IgD-negative memory B cell (primary cell): ENCODE data around the gene KRTAP5-6. TPM values are rescaled to one million over a fixed set of nuclear protein-coding genes. Genes with fewer than 3 reads are reported as not detected.
"Not testable (repeated sequence)": the region's sequence is repeated elsewhere in the genome, so short reads cannot be mapped to it uniquely, and the experiment has no call there.

ENCODE experiments used
- H3K27ac Mint-ChIP-seq, 3 donors: one replicate each; pipeline ENCODE4 v1.8.0; 2020 to 2022; ENCODE audit warnings: mild to moderate bottlenecking in 3 of 3, mixed read lengths in 3 of 3, moderate library complexity in 1 of 3
- H3K27me3 Mint-ChIP-seq: one replicate; pipeline ENCODE4 v1.8.0; 2021; ENCODE audit warnings: mixed read lengths
- H3K36me3 Mint-ChIP-seq: one replicate; pipeline ENCODE4 v1.8.0; 2020; ENCODE audit warnings: mild to moderate bottlenecking, mixed read lengths
- H3K4me1 Mint-ChIP-seq, 3 donors: one replicate each; pipeline ENCODE4 v1.8.0; 2020 to 2022; ENCODE audit warnings: mixed read lengths in 3 of 3, mild to moderate bottlenecking in 1 of 3
- H3K4me3 Mint-ChIP-seq, 4 donors: one replicate each; pipeline ENCODE4 v1.8.0; 2020 to 2022; ENCODE audit warnings: mild to moderate bottlenecking in 4 of 4, mixed read lengths in 4 of 4, moderate library complexity in 3 of 4
- H3K9me3 Mint-ChIP-seq, 3 donors: one replicate each; pipeline ENCODE4 v1.8.0; 2020 to 2021; ENCODE audit warnings: mixed read lengths in 3 of 3, mild to moderate bottlenecking in 1 of 3
- polyA plus RNA-seq: library from polyadenylated mRNA; unstranded; fragments of 300-500 nt; fragmentation: Illumina TruSeq; gene quantifications from one replicate; pipeline ENCODE4 v1.2.3, GENCODE V29; 2021

KRTAP5-6 gene
- polyA plus RNA-seq, 1 donor from 2014 or later, result not detected

GRCh38 chr11:1688336-1688947 lies 8.6 kb upstream of the KRTAP5-6 start:
- not testable (repeated sequence) for H3K27ac Mint-ChIP-seq, H3K4me1 Mint-ChIP-seq, H3K36me3 Mint-ChIP-seq, H3K9me3 Mint-ChIP-seq, H3K4me3 Mint-ChIP-seq
- peaks cover 15% of the 10 kb centered on the region for H3K27me3 Mint-ChIP-seq

DNA sequence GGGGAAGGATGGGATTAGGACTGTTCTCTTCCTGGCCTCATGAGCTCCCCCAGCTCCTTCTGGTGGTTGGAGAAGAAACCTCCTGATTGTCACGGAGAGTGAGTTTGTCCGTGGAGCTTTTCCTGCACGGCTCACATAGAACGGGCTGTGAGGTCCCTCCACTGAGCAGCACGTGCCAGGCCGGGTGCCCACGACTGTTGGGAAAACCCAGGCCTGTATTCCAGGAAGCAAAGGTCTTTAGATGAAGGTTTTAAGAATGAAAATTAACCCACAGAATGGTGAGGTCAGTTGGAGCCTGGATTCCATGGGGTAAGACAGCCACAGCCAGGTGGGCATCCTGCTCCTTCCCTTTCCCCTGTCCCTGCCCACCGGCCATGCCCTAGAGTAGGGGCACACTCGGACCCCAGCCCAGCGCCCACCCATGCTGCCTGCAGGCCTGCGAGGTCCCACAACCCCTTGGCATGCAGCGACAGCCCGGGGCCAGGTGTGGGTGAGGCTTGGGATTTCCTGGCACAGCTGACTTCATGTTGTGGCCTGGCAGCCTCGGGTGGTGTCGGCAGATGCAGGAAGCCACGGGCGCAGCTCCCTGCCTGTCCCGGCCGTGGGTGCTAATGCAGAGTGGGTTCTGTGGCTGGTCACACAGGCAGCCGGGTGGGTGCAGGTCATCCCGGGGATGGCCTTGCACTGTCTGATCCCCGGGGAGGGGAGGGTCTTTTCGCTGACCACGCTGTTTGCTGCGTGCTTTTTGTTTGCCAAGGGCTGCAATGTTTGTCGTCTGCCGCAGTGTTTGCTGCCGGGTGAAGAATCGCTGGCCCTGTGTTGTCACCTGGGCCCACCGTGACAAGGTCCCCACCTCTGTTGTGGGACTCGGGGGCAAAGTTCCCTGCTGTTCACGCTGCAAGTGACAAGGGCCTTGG lies 7.5 kb upstream of the KRTAP5-6 start:
- not testable (repeated sequence) for H3K36me3 Mint-ChIP-seq, H3K27ac Mint-ChIP-seq

GRCh38 chr11:1690167-1691025 lies 6.6 kb upstream of the KRTAP5-6 start:
- Mint-ChIP-seq H3K4me3 (no peak overlapping the region), H3K4me1 (peaks cover 0 to 4% (median 2%) of the 10 kb centered on the region in 3 donors), H3K27ac (no peak overlapping the region), H3K9me3 (no peaks in the 10 kb centered on the region), H3K27me3 (peaks cover 15% of the 10 kb centered on the region), H3K36me3 (no peaks in the 10 kb centered on the region)

More for the DNA sequence above, 7.5 kb upstream of the KRTAP5-6 start:
- not testable (repeated sequence) for H3K9me3 Mint-ChIP-seq, H3K4me3 Mint-ChIP-seq, H3K4me1 Mint-ChIP-seq
- peaks cover 15% of the 10 kb centered on the region for H3K27me3 Mint-ChIP-seq

DNA sequence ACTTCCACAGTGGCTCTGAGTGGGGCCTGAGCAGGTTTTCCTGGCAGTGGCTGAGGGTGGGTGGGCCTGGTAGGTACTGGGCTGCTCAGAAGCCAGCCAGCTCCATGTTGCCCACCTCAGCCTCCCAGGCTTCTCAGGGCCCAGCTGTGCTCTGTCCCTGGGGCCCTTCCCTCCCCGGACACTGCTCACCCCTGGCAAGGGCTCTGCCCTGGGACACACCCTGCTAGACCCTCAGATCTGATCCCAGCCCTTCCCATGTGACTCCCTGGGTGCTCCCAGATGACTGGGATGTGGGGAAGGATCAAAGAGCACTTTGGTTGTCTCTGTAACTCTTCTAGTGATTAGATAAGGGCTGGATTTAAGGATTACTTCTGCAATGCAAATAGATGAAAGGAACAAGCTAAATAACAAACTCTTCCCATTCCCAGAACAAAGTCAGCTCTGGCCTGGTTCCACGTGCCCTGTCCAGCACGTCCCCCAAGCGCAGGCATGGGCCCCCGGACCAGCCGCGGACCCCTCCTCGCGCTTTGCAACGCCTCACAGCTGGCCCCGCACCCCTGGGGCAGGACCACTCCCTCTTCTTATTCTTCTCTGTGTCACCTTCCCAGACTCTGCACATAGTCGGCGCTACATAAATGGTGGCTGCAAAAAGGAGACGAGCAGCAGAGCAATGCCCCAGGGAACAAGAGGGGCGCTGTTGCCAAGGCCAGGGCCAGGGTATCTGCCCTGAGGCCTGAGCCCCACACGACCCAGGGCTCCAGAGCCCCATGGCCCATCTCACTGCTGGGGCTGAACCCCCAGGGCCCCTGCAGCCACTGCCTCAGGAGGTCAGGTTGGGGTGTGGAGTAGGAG lies 5.7 kb upstream of the KRTAP5-6 start:
- no peaks in the 10 kb centered on the region for H3K9me3 Mint-ChIP-seq
- H3K4me3 Mint-ChIP-seq, result no peak overlapping the region
- H3K27ac Mint-ChIP-seq, result no peak overlapping the region
- peaks cover 18% of the 10 kb centered on the region for H3K27me3 Mint-ChIP-seq
- peaks cover 0 to 4% (median 2%) of the 10 kb centered on the region in 3 donors for H3K4me1 Mint-ChIP-seq
- H3K36me3 Mint-ChIP-seq, result no peaks in the 10 kb centered on the region

- no peaks in the 10 kb centered on the region for H3K36me3 Mint-ChIP-seq
- no peak overlapping the region for H3K4me3 Mint-ChIP-seq
- no peak overlapping the region for H3K27ac Mint-ChIP-seq
- peaks cover 18% of the 10 kb centered on the region for H3K27me3 Mint-ChIP-seq
- no peaks in the 10 kb centered on the region for H3K9me3 Mint-ChIP-seq
- peaks cover 0 to 4% (median 2%) of the 10 kb centered on the region in 3 donors for H3K4me1 Mint-ChIP-seq
Measured at GRCh38 chr11:1691878-1692707, 4.9 kb upstream of the KRTAP5-6 start.

- H3K27me3 Mint-ChIP-seq, result peaks cover 20% of the 10 kb centered on the region
- H3K27ac Mint-ChIP-seq, result peak overlapping the region in 1 of 3 donors; percentile 92
- H3K4me3 Mint-ChIP-seq, result peak overlapping the region in 2 of 4 donors; percentile 22 to 92
- H3K36me3 Mint-ChIP-seq, result no peaks in the 10 kb centered on the region
- peaks cover 0 to 4% (median 2%) of the 10 kb centered on the region in 3 donors for H3K4me1 Mint-ChIP-seq
- H3K9me3 Mint-ChIP-seq, result no peaks in the 10 kb centered on the region
Measured at GRCh38 chr11:1692708-1693326, 4.2 kb upstream of the KRTAP5-6 start.

DNA sequence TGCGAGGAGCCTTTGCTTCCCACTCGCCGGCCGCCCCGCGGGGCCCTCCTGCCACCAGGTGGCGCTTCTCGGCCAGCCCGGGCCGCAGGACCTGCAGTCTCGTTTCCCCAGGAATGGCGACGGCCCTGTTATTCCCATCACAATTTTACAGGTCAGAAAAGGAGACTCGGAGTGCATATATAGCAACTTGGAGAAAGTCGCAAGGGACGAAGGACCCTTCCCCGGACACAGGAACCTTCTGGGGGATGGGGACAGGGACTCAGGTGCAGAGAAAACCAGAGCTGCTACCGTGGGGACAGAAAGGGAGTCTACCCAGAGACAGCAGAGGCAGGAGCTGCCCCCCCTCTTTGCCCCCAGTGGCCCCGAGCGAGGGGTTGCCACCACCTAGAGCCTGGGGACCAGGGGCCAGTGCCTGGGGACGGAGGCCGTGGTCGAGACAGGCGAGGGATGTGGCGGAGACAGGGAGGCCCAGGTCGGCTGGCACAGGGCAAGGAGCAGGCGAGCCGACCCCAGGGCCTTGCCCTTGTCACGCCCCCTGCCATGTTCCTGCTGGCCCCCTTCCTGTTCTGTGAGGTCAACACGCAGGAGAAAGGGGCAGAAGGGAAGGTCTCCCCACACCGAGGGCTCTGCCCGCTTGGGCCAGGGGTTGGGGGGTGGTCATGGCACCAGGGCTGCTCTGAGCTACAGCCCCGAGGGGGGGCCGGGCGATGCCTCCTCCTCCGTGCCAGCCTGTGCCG lies 3.5 kb upstream of the KRTAP5-6 start:
- Mint-ChIP-seq H3K4me3 (peak overlapping the region in 3 of 4 donors; percentile 22 to 92 (median 41)), H3K27ac (peak overlapping the region in 1 of 3 donors; percentile 92), H3K27me3 (peaks cover 19% of the 10 kb centered on the region), H3K4me1 (peaks cover 0 to 4% (median 2%) of the 10 kb centered on the region in 3 donors), H3K36me3 (no peaks in the 10 kb centered on the region), H3K9me3 (peaks cover 0 to 2% (median 0%) of the 10 kb centered on the region in 3 donors)

GRCh38 chr11:1694064-1694845 lies 2.7 kb upstream of the KRTAP5-6 start:
- peaks cover 14% of the 10 kb centered on the region for H3K27me3 Mint-ChIP-seq
- H3K36me3 Mint-ChIP-seq, result no peaks in the 10 kb centered on the region
- H3K9me3 Mint-ChIP-seq, result peaks cover 0 to 2% (median 0%) of the 10 kb centered on the region in 3 donors
- H3K4me3 Mint-ChIP-seq, result no peak overlapping the region
- no peak overlapping the region for H3K27ac Mint-ChIP-seq
- peaks cover 0 to 4% (median 2%) of the 10 kb centered on the region in 3 donors for H3K4me1 Mint-ChIP-seq

GRCh38 chr11:1694846-1695547 lies 2.0 kb upstream of the KRTAP5-6 start:
- H3K27ac Mint-ChIP-seq, result peak overlapping the region in 1 of 3 donors; percentile 82
- H3K27me3 Mint-ChIP-seq, result peaks cover 11% of the 10 kb centered on the region
- peak overlapping the region in 1 of 4 donors; percentile 6 for H3K4me3 Mint-ChIP-seq
- peaks cover 0 to 4% (median 2%) of the 10 kb centered on the region in 3 donors for H3K4me1 Mint-ChIP-seq
- H3K9me3 Mint-ChIP-seq, result peaks cover 0 to 2% (median 0%) of the 10 kb centered on the region in 3 donors
- no peaks in the 10 kb centered on the region for H3K36me3 Mint-ChIP-seq

- Mint-ChIP-seq H3K4me3 (peak overlapping the region in 1 of 4 donors; percentile 6), H3K27me3 (peaks cover 11% of the 10 kb centered on the region), H3K27ac (peak overlapping the region in 1 of 3 donors; percentile 82), H3K4me1 (peaks cover 0 to 4% (median 2%) of the 10 kb centered on the region in 3 donors), H3K36me3 (no peaks in the 10 kb centered on the region), H3K9me3 (peaks cover 0 to 2% (median 0%) of the 10 kb centered on the region in 3 donors)
Measured at GRCh38 chr11:1695548-1696108, 1.4 kb upstream of the KRTAP5-6 start.

DNA sequence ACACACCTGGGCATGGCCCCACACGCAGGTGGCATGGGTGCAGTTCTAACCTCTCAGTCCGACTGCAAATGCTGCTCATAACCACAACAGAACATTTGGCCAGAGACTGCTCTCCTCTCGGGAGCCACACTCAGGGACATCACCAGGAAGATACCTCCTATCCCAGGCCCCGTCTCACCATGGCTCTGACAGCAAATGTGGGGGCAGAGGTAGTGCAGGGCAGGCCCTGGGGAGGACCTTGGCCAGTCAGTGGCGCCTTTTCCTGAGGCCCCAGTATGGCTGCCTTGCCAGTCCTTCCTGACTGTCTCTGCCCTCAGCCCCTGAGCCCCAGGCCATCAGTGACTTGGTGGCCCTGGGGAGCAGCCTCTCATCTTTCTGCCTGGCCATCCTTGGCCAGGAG lies 2.8 kb downstream of the KRTAP5-6 start:
- no peak overlapping the region for H3K27ac Mint-ChIP-seq
- H3K36me3 Mint-ChIP-seq, result no peaks in the 10 kb centered on the region
- peaks cover 0 to 4% (median under 1%) of the 10 kb centered on the region in 3 donors for H3K4me1 Mint-ChIP-seq
- no peak overlapping the region for H3K4me3 Mint-ChIP-seq
- H3K9me3 Mint-ChIP-seq, result peaks cover 0 to 3% (median 0%) of the 10 kb centered on the region in 3 donors
- peaks cover 10% of the 10 kb centered on the region for H3K27me3 Mint-ChIP-seq
